Tongue (tissue), 2 donors: Measurements from ENCODE around the gene RIT2. TPM values are rescaled to one million over a fixed set of nuclear protein-coding genes. Genes with fewer than 3 reads are reported as not detected.
"Not testable (repeated sequence)": the region's sequence is repeated elsewhere in the genome, so short reads cannot be mapped to it uniquely, and the experiment has no call there.

Experiments
- DNase-seq: peaks from one replicate; pipeline ENCODE4 v3.0.0-alpha.2; 2015
- total RNA-seq: library from RNA; depleted of rRNA; stranded (reverse); fragments of >200 nt; gene quantifications from one replicate; pipeline ENCODE4 v1.2.3, GENCODE V29; 2014

The RIT2 gene
- total RNA-seq, 1 donor from 2014 or later, result not detected

DNA sequence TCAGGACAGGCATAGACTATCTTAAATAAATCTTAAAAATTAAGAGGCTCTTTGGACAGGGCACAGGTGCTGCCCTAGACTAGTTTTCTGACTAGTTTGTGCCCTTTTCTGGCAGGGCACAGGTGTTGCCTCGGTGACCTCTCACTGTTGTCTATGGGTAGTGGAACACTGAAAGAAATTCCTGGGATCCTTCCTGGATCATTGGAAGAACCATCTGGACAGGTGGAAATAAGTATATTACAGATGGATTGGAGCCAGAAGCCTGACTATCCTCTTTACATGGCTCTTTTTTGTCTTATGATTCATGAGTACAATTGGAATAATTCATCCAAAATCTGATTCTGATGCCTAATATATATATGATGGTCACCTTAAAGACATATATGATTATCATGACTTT is 286.6 kb downstream of the RIT2 start:
- DNase-seq, result no peak

DNA sequence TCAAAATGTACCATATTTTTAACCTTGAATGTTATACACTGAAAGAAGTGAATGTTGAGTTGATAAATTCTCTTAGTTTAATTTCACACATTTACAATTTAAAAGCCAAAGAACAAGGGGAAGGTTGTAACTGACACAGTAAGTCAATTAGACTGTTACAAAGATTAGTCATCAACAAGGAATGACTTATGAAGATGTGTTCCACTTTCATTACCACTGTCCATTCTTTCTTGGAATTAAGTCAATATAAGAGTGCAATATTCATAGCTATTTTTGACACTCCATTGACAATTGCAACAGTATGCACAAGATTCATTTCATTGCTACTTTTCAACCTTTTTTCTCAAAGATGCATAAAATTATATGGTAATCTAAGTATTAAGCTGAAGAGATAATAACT is 291.3 kb downstream of the RIT2 start:
- no peak for DNase-seq

DNA sequence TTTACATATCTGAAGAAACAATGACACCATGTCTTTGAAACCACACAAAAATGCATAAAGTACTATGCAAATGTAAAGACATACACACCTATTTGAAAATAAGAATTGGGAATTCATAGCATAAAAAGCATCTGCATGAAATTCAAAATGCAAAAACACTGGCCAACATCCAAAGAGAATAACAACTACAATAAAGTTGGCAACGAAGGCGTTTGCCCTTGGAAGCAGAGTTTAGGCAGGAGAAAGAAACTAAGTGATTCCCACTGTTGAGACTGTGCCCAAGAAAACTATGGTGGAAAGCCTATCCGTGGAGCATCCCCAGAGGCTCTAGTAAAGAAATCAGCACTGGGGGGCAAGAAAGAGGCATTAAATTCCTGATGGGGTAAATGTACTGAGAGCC is 292.8 kb downstream of the RIT2 start:
- no peak for DNase-seq

DNA sequence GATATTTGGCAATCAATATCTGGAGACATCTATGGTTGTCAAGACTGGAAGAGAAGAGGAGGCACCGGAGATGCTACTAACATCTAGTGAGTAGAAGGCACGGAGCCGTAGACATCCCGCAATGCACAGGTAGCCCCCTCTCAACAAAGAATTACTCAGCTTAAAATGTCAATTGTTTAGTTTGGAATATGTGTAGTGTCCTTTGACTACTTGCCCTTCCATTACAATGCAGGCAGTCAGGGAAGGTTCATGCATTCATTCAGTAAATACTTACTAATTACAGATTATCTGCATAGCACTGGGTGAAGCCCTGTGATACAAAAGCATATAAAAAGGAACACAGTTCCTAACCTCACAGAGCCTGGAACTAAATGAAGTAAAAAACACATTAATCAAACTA is 294.0 kb downstream of the RIT2 start:
- DNase-seq, result no peak

DNA sequence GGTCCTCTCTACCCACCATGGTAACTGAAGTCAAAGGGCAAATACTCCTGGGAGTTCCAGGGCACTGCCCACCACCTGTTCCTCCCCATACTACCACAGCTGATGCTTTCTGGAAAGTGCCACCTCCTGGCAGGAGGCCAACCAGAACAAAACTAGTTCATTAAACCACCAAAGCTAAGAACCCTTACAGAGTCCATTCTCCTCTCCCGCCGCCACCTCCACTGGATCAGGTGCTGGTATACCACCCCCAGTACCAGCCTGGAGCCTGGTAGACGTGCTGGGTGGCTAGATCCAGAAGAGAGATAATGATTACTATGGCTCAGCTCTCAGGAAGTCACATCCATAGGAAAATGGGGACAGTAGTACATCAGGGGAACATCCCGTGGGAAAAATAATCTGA is 300.9 kb downstream of the RIT2 start:
- no peak for DNase-seq

DNA sequence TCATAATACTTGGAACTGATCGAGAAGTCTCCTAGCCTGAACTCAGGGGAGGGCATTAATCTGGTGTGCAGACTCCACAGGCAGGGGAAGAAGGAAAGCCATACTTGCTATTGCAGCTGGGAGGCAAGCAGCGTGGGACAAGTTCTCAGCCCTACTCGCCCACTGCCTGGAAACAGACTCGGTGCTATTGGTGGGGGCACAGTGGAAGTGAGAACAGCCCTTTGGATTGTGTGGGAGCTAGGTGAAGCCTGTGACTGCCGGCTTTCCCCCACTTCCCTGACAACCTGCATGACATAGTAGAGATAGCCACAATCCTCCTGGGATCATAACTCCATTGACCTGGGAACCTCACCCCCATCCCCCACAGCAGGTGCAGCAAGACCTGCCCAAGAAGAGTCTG is 301.3 kb downstream of the RIT2 start:
- DNase-seq, result no peak

DNA sequence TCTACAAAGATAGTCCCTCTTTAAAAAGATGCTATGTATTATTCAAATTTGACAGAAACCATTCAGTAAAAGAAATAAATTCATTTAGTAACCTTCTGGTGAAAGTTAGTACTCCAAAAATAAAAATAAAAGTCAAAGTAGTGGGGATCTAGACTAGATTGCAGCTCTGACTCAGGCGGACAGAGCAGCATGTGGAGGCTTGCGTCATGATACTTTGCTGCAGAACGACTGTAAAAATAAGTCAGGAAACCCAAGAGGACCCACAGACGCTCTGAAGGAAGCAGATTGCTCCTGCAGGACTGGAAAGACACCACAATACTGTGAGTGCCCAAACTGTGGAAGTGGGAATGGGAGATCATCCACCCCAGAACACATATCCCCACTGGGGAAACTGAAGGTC is 301.9 kb downstream of the RIT2 start:
- no peak for DNase-seq

DNA sequence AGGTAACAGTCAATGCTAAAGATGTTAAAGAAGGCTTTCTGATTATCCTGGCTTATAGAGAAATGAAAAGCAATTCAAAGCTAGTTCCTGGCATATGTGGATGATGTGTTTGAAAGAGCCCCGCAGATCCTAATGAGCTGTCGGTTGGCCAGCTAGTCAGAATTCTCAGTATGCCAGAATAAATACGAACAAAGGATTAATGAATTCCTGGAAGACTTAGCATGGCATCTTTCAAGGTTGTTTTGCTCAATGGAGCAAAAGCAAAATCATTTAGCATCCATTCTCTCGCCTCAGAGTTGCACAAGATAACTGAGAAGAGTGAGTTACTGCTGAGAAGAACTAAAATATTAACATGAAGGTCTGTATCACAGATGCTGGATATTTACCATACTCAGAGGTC is 307.6 kb downstream of the RIT2 start:
- no peak for DNase-seq

DNA sequence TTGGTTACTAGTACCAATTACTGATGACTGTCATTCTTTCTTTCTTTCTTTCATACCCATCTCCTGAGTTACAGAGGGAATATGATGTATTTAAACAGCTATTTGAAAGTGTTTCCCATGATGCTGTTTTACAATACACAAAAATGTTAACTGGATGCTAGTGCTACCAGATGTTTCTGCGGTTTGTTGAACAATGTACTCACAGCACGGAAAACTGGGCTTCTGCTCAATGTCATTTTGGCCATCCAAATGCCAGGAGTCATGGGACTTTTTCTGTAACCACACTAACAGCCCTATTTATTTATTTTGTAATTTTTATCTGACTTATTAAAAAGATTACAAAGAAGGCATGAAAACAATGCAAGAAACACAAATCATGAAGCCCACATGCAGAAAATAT is 313.8 kb downstream of the RIT2 start:
- DNase-seq, result peak; percentile 13

DNA sequence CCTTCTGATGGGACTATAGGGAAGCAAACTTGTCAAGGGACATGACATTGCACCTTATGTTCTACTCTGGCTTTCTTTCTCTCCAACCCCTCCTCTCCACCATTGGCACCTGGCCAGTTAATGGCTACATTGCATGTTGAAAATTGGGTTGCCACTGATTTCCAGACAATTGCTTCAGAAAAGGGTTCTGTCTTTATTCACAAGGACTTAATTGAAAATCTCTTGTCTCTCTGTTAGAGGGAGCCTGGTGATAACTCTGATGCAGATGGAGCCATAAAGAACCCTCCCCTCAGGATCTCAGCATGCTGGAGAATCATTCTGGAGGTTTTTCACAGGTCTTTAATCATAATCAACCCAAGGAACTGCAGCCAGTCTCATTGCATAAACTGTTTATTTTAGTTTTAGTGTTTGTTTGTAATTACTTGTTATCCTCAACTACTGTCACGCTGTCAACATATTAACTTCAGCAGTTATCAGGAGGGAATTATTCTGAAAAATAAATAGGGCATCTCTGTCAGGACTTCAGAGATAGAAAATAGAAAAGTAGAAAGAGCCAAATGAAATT is 316.8 kb downstream of the RIT2 start:
- DNase-seq, result peak; percentile 12

DNA sequence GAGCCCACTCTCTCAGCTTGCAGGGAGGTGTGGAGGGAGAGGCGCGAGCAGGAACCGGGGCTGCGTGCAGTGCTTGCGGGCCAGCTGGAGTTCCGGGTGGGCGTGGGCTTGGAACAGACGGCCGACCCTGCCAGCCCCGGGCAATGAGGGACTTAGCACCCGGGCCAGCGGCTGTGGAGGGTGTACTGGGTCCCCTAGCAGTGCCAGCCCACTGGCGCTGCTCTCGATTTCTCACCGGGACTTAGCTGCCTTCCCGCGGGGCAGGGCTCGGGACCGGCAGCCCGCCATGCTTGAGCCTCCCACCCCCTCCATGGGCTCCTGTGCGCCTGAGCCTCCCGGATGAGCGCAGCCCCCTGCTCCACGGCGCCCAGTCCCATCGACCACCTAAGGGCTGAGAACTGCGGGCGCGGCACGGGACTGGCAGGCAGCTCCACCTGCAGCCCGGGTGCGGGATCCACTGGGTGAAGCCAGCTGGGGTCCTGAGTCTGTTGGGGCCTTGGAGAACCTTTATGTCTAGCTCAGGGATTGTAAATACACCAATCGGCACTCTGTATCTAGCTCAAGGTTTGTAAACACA is 320.2 kb downstream of the RIT2 start:
- DNase-seq, result not testable (repeated sequence)

DNA sequence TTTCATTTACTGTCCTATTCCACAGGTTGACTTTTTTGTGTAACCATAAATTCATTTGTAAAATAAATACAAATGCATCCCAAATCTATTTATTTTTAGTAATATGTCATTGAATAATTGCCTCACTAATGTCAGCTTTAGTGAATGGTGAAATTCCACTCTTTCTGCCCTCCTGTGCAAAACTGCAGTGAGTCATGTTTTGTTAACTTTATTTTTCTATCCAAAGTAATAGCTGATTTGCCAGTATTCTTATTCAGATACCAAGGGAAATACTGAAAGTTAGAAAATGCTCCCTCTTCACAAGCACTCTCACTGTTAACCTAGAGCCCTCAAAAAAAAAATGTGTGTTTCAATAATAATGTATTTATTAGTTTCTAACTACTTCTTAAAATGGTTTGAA is 322.8 kb downstream of the RIT2 start:
- DNase-seq, result no peak

DNA sequence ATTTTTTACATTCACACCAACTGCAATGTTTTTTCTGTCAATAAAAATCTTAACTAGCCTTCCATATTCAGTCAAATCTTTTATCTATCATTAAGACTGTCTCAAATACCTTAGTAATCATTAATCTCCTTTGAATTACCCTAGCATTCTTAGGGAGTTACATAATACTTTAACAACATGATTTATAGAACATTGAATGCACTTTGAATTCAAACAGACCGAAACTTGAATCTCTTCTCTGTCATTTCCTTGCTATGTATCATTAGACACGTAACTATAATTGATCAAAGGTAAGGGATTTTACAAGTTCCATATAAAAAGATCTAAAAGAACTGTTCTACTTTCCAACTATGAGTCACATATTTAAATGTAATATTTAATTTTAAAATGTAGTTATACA is 330.9 kb downstream of the RIT2 start:
- DNase-seq, result no peak

DNA sequence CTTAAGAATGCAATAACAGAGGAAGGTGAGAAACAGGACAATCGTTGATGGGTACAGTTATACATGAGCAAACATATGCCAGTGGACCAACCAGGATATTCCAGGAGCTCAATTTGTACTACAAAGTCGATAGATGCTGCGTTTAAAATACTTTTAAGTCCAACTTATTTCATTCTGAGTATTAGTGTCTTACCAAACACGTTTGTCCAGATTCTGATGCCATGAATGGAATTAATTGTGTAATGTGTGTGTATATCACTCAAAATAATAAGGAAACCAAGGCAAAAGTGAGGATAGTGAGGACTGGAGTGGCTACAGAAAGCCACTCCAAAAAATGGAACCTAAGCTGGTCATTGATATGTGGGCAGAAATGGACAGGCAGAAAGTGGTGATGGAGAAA is 332.6 kb downstream of the RIT2 start:
- no peak for DNase-seq

DNA sequence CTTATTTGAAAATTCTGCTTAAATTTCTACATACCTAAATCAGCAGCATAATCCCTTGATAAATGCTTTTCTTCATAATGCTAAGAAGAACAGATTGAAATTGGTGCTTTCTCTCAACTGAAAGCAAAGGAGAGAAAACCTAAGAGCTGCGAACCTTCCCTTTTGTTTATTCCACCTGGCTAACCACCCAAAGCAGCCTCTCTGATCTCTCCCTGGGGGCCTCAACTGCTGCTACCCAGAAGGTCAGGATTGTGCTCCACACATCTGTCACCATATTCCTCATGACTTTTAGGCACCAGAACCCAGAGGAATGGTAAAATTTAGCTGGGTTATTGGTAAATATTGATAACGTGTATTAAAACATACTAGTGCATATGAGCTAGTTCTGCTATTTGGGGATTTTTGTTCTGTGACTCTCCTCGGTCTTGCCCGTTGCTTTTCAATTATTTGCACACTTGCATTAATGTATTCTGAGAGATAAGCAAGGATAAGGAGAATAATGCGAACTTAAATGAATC is 334.1 kb downstream of the RIT2 start:
- DNase-seq, result no peak

DNA sequence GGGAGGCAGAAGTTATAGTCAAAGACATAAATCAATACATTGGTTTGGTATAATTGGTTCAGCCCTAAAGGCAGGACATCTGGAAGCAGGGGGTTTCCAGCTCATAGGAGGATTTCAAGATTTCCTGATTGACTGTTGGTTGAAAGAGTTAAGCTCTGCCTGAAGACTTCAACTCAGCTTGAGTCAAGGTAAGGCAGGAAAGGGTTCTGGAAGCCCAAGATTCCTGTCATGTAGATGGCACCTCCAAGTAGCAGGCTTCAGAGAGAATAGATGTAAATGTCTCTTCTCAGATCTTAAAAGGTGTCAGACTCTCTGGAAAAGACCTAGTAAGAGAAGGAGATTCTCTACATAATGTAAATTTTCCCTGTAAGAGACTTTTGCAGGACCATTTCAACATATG is 335.3 kb downstream of the RIT2 start:
- DNase-seq, result no peak

DNA sequence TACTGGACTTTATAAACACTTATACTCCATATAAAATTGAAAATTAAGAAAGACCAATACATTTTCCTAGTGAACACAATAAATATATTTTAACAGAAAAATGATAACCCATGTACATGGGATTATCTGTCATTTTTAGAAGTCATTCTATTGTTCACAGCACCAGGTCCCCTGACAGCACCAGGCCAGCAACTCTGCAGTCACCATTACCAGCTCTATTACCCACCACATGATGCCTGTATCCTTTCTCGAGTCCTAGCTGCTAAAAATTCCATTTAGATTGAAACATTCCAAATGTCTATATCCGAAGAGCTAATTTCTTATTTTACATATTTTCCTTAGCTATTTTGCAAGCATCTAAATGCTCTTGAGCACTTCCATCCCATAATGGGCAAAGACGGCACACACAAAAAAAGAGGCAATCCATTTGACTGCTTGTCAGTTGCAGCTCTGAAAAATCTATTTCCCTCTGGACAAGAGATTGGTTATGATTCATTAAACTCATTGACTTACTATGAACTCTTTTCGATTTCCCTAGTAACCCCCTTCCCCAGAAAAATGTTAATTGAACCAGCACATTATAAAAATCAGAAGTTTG is 336.9 kb downstream of the RIT2 start:
- DNase-seq, result no peak

DNA sequence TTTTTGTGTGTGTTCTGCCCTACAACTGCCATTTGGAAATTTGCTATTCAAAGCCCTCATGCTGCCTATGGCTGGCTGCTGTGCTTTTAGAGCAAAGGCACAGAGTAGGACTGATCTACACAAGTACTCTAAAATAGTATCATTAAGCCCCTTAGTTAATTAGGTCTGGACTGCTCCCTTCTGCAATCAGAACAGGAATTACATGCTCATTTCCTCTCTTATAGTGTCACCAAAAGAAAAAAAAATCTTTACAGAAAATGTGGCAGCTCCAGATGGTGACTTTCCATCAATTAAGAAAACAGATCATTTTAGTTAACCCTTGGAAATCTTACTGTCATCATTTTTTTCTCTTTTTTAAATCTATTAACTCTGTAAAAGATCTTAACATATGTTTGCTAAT is 337.5 kb downstream of the RIT2 start:
- DNase-seq, result no peak

DNA sequence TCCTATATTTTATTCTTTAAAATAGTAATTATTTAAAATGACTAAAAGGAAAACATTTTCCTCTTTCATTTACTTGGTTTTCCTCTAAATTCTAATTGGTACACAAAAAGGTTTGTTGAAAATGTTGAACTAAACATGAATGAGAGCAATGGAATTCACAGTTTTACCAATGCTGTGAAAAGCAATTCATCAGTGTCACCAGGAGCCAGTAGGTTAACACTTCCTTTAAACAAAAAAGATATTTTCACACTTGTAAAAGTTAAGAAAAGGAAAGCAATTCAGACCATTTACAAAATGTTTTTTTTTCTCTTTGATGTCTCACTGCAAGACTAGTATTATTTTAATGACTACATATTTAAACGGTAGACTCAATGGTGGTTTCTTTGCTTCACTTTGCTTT is 341.6 kb downstream of the RIT2 start:
- DNase-seq, result no peak

DNA sequence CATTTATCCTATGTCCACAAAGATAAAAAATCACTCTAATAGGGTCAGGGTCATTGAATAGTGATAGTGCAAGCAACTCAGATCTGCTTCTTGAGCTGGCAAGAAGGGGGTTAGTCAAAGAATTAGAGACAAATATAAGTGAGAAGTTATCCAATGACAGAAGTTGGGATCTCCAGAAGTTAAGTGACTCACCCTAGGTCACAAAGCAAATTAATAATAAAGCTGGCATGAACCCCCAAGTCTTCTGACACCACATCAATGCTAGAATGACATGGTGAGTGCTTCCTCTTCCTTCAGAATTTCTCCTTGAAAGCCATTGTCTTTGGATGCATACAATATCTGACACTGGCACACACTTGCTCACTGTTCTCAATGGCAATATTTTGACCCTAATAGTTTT is 343.5 kb downstream of the RIT2 start:
- no peak for DNase-seq

DNA sequence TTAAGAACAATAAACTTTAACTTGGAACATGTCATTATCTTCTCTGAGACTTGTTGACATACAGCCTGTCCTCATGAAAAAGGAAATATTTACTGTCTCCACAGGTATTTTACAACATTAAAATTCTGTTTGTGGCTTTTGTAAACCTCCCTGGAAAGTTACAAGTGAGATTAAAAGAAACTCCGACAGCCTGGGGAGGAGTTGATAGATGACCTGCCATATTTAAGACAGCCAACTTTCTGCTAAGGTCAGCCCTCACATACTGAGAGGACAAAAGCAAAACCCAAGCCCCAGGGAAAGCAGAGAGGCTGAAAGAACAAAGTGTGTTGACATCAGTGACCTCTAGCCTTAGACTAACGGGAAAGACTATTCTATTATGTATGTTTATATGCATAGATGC is 350.2 kb downstream of the RIT2 start:
- no peak for DNase-seq

DNA sequence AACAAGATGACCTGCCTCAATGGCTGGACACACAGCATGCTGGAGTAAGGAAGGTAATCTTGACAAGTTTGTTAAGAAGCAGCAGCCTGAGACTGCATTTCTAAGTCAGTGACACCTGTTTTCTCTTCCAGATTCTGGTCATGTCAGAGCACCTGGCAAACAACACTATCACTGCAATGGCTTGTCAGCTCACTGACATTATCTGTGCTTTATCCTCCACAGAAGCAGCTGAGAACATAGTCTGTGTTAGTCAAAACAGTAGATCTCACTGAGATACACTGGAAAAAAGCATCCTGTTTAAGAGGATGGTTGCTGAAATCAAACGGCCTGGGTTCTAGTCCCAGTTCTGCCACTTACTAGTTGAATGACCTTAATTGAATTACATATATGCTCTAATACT is 355.2 kb downstream of the RIT2 start:
- DNase-seq, result no peak

DNA sequence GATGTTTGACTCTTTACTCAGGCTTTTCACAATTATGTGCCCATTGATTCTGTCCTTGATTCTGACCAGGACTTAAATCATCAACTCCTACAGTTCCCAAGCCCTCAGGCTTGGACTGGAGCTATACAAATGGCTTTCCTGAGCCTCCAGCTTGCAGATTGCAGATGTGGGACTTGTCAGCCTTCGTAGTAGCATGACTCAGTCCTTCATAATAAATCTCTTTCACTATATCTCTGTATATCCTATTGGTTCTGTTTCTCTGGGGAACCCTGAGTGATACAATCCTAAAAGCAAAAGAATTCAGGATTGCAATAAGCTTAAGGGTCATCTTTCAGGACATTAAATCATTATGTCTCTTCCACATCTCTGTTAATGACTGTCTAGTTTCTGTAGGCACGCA is 356.6 kb downstream of the RIT2 start:
- no peak for DNase-seq

DNA sequence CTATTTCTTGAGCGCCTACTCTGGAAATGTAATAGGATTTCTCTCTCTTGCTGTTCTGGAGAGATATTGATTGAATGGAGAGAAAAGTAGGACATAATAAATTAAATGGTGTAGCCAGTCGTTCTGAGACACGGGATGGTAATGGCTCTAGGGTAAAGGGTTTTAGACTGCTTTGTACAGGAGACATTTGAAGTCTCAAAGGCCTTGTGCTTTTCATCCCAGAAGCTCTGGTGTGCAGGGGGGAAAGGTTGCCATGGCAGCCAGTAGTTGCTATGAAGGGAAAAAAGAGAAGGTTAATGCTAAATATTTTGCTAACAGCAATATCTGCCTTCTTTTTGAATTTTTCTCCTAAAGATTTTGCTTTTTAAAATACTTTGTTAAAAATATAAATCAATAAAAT is 359.3 kb downstream of the RIT2 start:
- DNase-seq, result no peak
